SK-N-SH treated with all-trans-retinoic acid at 6 μM for 48 hours (cell line): ENCODE data around the gene BCKDHB.

Experiments used
- BACH2 ChIP-seq: fragments of 250-450 bp; sonication (Bioruptor Pico); IDR thresholded peaks from 2 replicates; pipeline ENCODE4 v1.9.0; 2021; ENCODE audit warnings: mild to moderate bottlenecking, borderline replicate concordance
- ZFP3 ChIP-seq: fragments of 250-450 bp; sonication (Bioruptor Pico); IDR thresholded peaks from 2 replicates; pipeline ENCODE4 v1.5.0; 2020; ENCODE audit warnings: mild to moderate bottlenecking, moderate library complexity
- TF ChIP-seq, protein P1 (sequence below): fragments of 250-450 bp; sonication (Bioruptor Pico); IDR thresholded peaks from 2 replicates; pipeline ENCODE4 v1.5.1; 2020; ENCODE audit warnings: low read depth, mild to moderate bottlenecking, moderate library complexity

GRCh38 chr6:80280262-80281010, 174.0 kb downstream of the BCKDHB start:
- TF ChIP-seq BACH2 (CRISPR knock-in tag), result no peak
- TF ChIP-seq, protein P1, sequence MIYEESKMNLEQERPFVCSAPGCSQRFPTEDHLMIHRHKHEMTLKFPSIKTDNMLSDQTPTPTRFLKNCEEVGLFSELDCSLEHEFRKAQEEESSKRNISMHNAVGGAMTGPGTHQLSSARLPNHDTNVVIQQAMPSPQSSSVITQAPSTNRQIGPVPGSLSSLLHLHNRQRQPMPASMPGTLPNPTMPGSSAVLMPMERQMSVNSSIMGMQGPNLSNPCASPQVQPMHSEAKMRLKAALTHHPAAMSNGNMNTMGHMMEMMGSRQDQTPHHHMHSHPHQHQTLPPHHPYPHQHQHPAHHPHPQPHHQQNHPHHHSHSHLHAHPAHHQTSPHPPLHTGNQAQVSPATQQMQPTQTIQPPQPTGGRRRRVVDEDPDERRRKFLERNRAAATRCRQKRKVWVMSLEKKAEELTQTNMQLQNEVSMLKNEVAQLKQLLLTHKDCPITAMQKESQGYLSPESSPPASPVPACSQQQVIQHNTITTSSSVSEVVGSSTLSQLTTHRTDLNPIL (CRISPR knock-in tag), result no peak
- TF ChIP-seq ZFP3 (CRISPR knock-in tag), result no peak
